Measurements from ENCODE around the gene SLC38A5. TPM values are rescaled to one million over a fixed set of nuclear protein-coding genes. Genes with fewer than 3 reads are reported as not detected.
A peak's percentile ranks its signal among the peaks of the same experiment; 100 is the strongest.

Gene SLC38A5
- total and polyA plus RNA-seq, 2 donors from 2014 or later: 2.9 to 8.3 TPM

- FAIRE-seq: no peak
- H3K9ac ChIP-seq (ENCODE audit: low read length in 3 of 3): no peak overlapping the region
Observed at GRCh38 chrX:48482526-48482925, 12.5 kb upstream of the SLC38A5 start.

GRCh38 chrX:48480583-48480982, 10.5 kb upstream of the SLC38A5 start:
- no peaks in the 10 kb centered on the region for H3K9me3 ChIP-seq (ENCODE audit: control insufficient read depth in 2 of 3, insufficient read depth in 1 of 3, low read length in 3 of 3)
- no peak for DNase-seq
- no peak for TF ChIP-seq CTCF (IDR thresholded peaks at IDR 0.05; ENCODE audit: borderline replicate concordance, extremely low read depth, insufficient read depth)
- no peaks in the 10 kb centered on the region for H3K27me3 ChIP-seq (ENCODE audit: control insufficient read depth, insufficient read depth, low read length)
- intact Hi-C loops (cut with DNase I): no loop called here
- no peak overlapping the region for H3K27ac ChIP-seq (ENCODE audit: low read depth in 2 of 2, low read length in 2 of 2)
- H3K4me1 ChIP-seq (ENCODE audit: control insufficient read depth in 2 of 3, insufficient read depth in 2 of 3, low read depth in 1 of 3, low read length in 3 of 3): no peaks in the 10 kb centered on the region
- no peak overlapping the region for H3K4me3 ChIP-seq (ENCODE audit: low read length in 3 of 3)
- no peak for FAIRE-seq
- no peak overlapping the region for H3K9ac ChIP-seq (ENCODE audit: low read length in 3 of 3)
- H3K36me3 ChIP-seq (ENCODE audit: control insufficient read depth in 2 of 3, insufficient read depth in 3 of 3, low read length in 3 of 3): no peaks in the 10 kb centered on the region

More at GRCh38 chrX:48482526-48482925, 12.5 kb upstream of the SLC38A5 start:
- Histone ChIP-seq H3K36me3 (ENCODE audit: control insufficient read depth in 2 of 3, insufficient read depth in 3 of 3, low read length in 3 of 3) (no peaks in the 10 kb centered on the region), H3K9me3 (ENCODE audit: control insufficient read depth in 2 of 3, insufficient read depth in 1 of 3, low read length in 3 of 3) (no peaks in the 10 kb centered on the region), H3K27ac (ENCODE audit: low read depth in 2 of 2, low read length in 2 of 2) (no peak overlapping the region), H3K27me3 (ENCODE audit: control insufficient read depth, insufficient read depth, low read length) (no peaks in the 10 kb centered on the region), H3K4me3 (ENCODE audit: low read length in 3 of 3) (no peak overlapping the region), H3K4me1 (ENCODE audit: control insufficient read depth in 2 of 3, insufficient read depth in 2 of 3, low read depth in 1 of 3, low read length in 3 of 3) (no peaks in the 10 kb centered on the region)
- no peak for TF ChIP-seq CTCF (IDR thresholded peaks at IDR 0.05; ENCODE audit: borderline replicate concordance, extremely low read depth, insufficient read depth)
- DNase-seq: peak in 1 of 5 donors; percentile 48
- intact Hi-C loops (cut with DNase I): no loop called here

- TF ChIP-seq CTCF (IDR thresholded peaks at IDR 0.05; ENCODE audit: borderline replicate concordance, extremely low read depth, insufficient read depth): no peak
Observed at GRCh38 chrX:48480142-48480541, 10.1 kb upstream of the SLC38A5 start.

DNA sequence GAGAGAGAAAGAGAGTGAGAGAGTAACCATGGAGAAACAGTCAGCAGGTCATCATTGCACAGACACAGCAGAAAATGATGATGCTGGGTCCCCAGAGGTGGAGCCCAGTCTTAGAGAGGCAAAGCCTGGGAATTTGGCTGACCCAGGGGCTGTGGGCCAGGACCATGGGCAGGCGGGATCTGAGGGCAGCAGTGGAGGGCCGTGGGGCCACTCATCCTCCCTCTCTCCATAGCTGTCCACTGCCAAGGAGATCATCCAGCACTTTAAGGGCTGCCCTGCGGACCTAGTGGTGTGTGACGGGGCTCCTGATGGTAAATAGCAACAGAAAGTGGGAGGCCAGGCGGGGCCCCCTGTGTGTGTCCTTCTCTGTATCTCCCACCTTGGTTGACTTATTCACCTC, 8.7 kb upstream of the SLC38A5 start:
- H3K4me3 ChIP-seq (ENCODE audit: low read length in 3 of 3): no peak overlapping the region
- H3K4me1 ChIP-seq (ENCODE audit: control insufficient read depth in 2 of 3, insufficient read depth in 2 of 3, low read depth in 1 of 3, low read length in 3 of 3): no peaks in the 10 kb centered on the region
- FAIRE-seq (no peak), DNase-seq (no peak)
- H3K9ac ChIP-seq (ENCODE audit: low read length in 3 of 3): no peak overlapping the region
- no peaks in the 10 kb centered on the region for H3K9me3 ChIP-seq (ENCODE audit: control insufficient read depth in 2 of 3, insufficient read depth in 1 of 3, low read length in 3 of 3)
- intact Hi-C loops (cut with DNase I): no loop called here
- TF ChIP-seq CTCF (IDR thresholded peaks at IDR 0.05; ENCODE audit: borderline replicate concordance, extremely low read depth, insufficient read depth): no peak
- no peaks in the 10 kb centered on the region for H3K27me3 ChIP-seq (ENCODE audit: control insufficient read depth, insufficient read depth, low read length)
- H3K36me3 ChIP-seq (ENCODE audit: control insufficient read depth in 2 of 3, insufficient read depth in 3 of 3, low read length in 3 of 3): no peaks in the 10 kb centered on the region
- H3K27ac ChIP-seq (ENCODE audit: low read depth in 2 of 2, low read length in 2 of 2): no peak overlapping the region

More at GRCh38 chrX:48480142-48480541, 10.1 kb upstream of the SLC38A5 start:
- no peaks in the 10 kb centered on the region for H3K36me3 ChIP-seq (ENCODE audit: control insufficient read depth in 2 of 3, insufficient read depth in 3 of 3, low read length in 3 of 3)
- no peak overlapping the region for H3K4me3 ChIP-seq (ENCODE audit: low read length in 3 of 3)
- no peaks in the 10 kb centered on the region for H3K27me3 ChIP-seq (ENCODE audit: control insufficient read depth, insufficient read depth, low read length)
- no peak overlapping the region for H3K9ac ChIP-seq (ENCODE audit: low read length in 3 of 3)
- intact Hi-C loops (cut with DNase I): no loop called here
- DNase-seq (no peak), FAIRE-seq (no peak)
- no peak overlapping the region for H3K27ac ChIP-seq (ENCODE audit: low read depth in 2 of 2, low read length in 2 of 2)
- H3K9me3 ChIP-seq (ENCODE audit: control insufficient read depth in 2 of 3, insufficient read depth in 1 of 3, low read length in 3 of 3): no peaks in the 10 kb centered on the region
- no peaks in the 10 kb centered on the region for H3K4me1 ChIP-seq (ENCODE audit: control insufficient read depth in 2 of 3, insufficient read depth in 2 of 3, low read depth in 1 of 3, low read length in 3 of 3)

Measured in kidney (tissue), 14 donors.